B cell (primary cell): ENCODE data around the gene ATF6B.

Source experiments
- CTCF ChIP-seq: fragments of 200-600 bp; IDR thresholded peaks from one replicate; pipeline ENCODE4 v1.8.0; 2022; ENCODE audit warnings: antibody characterized with exemption, mild to moderate bottlenecking
- EZH2 ChIP-seq: IDR thresholded peaks from 2 replicates; pipeline ENCODE4 v1.6.1; 2012; ENCODE audit warnings: borderline replicate concordance, low read depth, mild to moderate bottlenecking, moderate library complexity, low read length; ENCODE audit not compliant: insufficient read depth, poor library complexity, severe bottlenecking

GRCh38 chr6:32095338-32096086 is 32.5 kb downstream of the ATF6B start:
- TF ChIP-seq CTCF (no peak), EZH2 (no peak)
